Colonic mucosa (tissue), 4 donors: ENCODE results near the gene DNAJC18. TPM values are rescaled to one million over a fixed set of nuclear protein-coding genes. Genes with fewer than 3 reads are reported as not detected.
A peak's percentile ranks its signal among the peaks of the same experiment; 100 is the strongest.
"Not testable (repeated sequence)": the region's sequence is repeated elsewhere in the genome, so short reads cannot be mapped to it uniquely, and the experiment has no call there.

Experiments used
- DNase-seq: peaks from one replicate; pipeline ENCODE4 v3.0.0-alpha.2; 2020
- H3K27ac ChIP-seq: fragments of 200-600 bp; one replicate; pipeline ENCODE4 v1.8.0; 2021
- H3K27me3 ChIP-seq: fragments of 200-600 bp; one replicate; pipeline ENCODE4 v1.8.0; 2021
- H3K36me3 ChIP-seq: fragments of 200-600 bp; one replicate; pipeline ENCODE4 v1.8.0; 2021
- H3K4me1 ChIP-seq: fragments of 200-600 bp; one replicate; pipeline ENCODE4 v1.8.0; 2021; ENCODE audit warnings: mild to moderate bottlenecking
- H3K4me3 ChIP-seq: fragments of 200-600 bp; one replicate; pipeline ENCODE4 v1.8.0; 2021
- H3K9ac ChIP-seq, 2 donors: one replicate each; pipeline ENCODE4 v1.7.0; 2013; ENCODE audit warnings: control low read depth in 2 of 2, low read depth in 2 of 2, low read length in 2 of 2
- H3K9me3 ChIP-seq: fragments of 200-600 bp; one replicate; pipeline ENCODE4 v1.8.0; 2021
- CTCF ChIP-seq: fragments of 200-600 bp; IDR thresholded peaks from one replicate; pipeline ENCODE4 v1.8.0; 2022; ENCODE audit warnings: antibody characterized with exemption, mild to moderate bottlenecking
- intact Hi-C: fragments of 100-400 bp; cut with DNase I; formaldehyde crosslinking; loops from one replicate; pipeline ENCODE4 v1.14.1; 2022
- total RNA-seq, 2 donors: library from RNA; stranded (reverse); fragmentation: NEBNext Ultra II Directional in 1 of 2; extraction: Animal tissue kit (Norgen Biotek cat#: 25700) in 1 of 2; gene quantifications; one replicate each; pipeline ENCODE4 v1.2.1, GENCODE V29; 2021
- donor health status: healthy.
- donor health status: DM: no; HTN: no; CAD: no.
- donor health status: DM: no; HTN: no; CAD: no.

DNAJC18 gene
- total RNA-seq, 2 donors from 2014 or later: 3.6 to 5.7 TPM

GRCh38 chr5:139481580-139482049 lies 42.3 kb upstream of the DNAJC18 start:
- intact Hi-C loops: no loop called here
- no peak for TF ChIP-seq CTCF
- peak overlapping the region; percentile 74 to 88 for H3K9ac ChIP-seq
- no peaks in the 10 kb centered on the region for H3K9me3 ChIP-seq
- no peaks in the 10 kb centered on the region for H3K36me3 ChIP-seq
- H3K27me3 ChIP-seq: no peaks in the 10 kb centered on the region
- H3K4me3 ChIP-seq: peak overlapping the region; percentile 46
- H3K27ac ChIP-seq: peak overlapping the region; percentile 90
- DNase-seq: peak; percentile 56
- peaks cover 21% of the 10 kb centered on the region for H3K4me1 ChIP-seq

- no peaks in the 10 kb centered on the region for H3K27me3 ChIP-seq
- H3K9me3 ChIP-seq: no peaks in the 10 kb centered on the region
- no peak for TF ChIP-seq CTCF
- H3K9ac ChIP-seq: peak overlapping the region; percentile 74 to 88
- H3K4me1 ChIP-seq: peaks cover 21% of the 10 kb centered on the region
- H3K36me3 ChIP-seq: no peaks in the 10 kb centered on the region
- intact Hi-C loops: no loop called here
- peak; percentile 55 for DNase-seq
- peak overlapping the region; percentile 90 for H3K27ac ChIP-seq
- H3K4me3 ChIP-seq: peak overlapping the region; percentile 46
Observed at GRCh38 chr5:139481122-139481533, 41.8 kb upstream of the DNAJC18 start.

GRCh38 chr5:139479729-139480128 lies 40.4 kb upstream of the DNAJC18 start:
- H3K4me1 ChIP-seq: peaks cover 32% of the 10 kb centered on the region
- H3K27ac ChIP-seq, intact Hi-C loops: not testable (repeated sequence)

GRCh38 chr5:139478657-139479423 lies 39.5 kb upstream of the DNAJC18 start:
- not testable (repeated sequence) for H3K9ac ChIP-seq

More at GRCh38 chr5:139479729-139480128, 40.4 kb upstream of the DNAJC18 start:
- not testable (repeated sequence) for H3K4me3 ChIP-seq, H3K9ac ChIP-seq, DNase-seq, H3K9me3 ChIP-seq, H3K27me3 ChIP-seq, H3K36me3 ChIP-seq

DNA sequence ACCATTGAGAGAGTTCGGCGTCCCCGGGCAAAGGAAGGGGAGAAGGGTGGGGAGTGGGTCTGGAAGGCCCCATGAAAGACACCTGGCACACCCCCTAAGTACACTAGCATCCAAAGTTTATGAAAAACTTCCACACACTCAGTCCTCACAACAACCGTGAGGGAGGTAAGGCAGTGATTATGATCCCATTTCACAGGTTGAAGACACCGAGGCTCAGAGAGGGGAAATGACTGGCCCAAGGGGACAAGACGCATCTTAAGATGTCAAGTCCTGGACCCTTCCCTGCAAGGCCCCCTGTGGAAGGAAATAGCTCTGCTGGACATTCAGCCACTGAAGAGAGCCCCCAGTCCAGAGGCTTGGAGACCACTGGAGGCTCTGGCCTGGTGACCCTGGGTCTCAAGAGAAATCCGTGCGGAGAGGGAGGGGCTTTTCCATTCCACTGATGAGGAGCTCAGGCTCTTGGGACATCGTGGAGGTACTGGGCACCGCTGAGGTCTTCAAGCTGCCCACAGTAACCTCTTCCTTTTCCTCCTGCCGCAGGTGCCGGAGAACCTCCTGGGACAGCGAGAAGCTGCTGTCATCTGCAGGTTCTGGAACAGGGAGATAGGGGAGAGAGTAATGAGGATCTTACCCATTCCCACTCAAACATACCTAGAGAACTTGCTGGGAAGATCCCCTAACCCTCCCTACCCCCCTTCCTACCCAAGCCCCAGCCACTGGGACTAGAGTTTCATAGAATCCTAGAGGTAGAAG lies 36.7 kb upstream of the DNAJC18 start:
- Histone ChIP-seq H3K36me3 (no peaks in the 10 kb centered on the region), H3K9ac (no peak overlapping the region), H3K9me3 (no peaks in the 10 kb centered on the region), H3K4me3 (no peak overlapping the region), H3K27me3 (no peaks in the 10 kb centered on the region), H3K4me1 (peaks cover 20% of the 10 kb centered on the region), H3K27ac (no peak overlapping the region)
- no peak for TF ChIP-seq CTCF
- DNase-seq: no peak
- intact Hi-C loops: no loop called here

More at GRCh38 chr5:139478657-139479423, 39.5 kb upstream of the DNAJC18 start:
- H3K4me3 ChIP-seq, DNase-seq, H3K27ac ChIP-seq, H3K27me3 ChIP-seq, intact Hi-C loops, H3K9me3 ChIP-seq, H3K36me3 ChIP-seq: not testable (repeated sequence)
- H3K4me1 ChIP-seq: peaks cover 32% of the 10 kb centered on the region

DNA sequence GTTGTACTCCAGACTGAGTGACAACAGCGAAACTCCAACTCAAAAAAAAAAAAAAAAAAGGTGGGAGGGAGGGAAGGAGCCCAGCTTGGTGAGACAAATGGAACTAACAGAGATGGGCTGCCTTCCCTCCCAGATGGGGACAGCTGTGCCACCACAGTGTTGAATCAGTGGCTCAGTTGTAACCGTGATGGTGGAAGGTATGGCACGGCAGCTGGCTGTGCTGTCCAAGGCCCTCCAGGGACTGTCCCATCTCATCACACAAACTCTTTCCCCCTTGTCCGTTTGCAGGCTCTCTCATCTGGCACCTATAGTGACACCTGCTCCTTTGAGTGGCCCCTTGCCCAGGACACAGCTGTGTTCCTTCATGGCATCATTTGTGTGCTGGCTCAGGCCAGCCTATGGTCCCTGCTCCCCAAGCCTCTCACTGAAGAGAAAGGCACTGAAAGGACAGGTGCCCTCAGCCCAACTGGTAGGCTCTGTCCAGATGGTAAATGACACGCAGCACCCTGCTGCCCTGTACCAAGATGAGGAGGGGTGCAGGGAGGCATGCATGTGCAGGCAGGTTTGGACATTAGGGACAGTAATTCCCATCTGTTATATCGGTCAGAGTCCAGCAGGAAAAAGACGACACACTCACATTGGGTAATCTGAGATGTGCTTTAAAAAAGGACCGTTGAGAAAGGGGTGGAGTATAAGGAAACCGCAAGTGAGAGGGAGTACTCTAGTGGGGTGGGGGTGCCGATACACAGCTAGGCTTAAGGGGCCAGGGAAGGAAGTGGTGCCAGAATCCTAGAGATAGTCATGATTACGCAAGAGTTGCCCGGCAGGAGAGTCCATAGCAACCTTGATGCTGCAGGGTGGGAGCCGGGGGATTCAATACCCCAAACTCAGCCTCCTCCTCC lies 35.8 kb upstream of the DNAJC18 start:
- peaks cover 12% of the 10 kb centered on the region for H3K4me1 ChIP-seq
- no peak for TF ChIP-seq CTCF
- no peak overlapping the region for H3K9ac ChIP-seq
- DNase-seq: peak; percentile 61
- H3K36me3 ChIP-seq: no peaks in the 10 kb centered on the region
- no peaks in the 10 kb centered on the region for H3K9me3 ChIP-seq
- H3K27me3 ChIP-seq: no peaks in the 10 kb centered on the region
- no peak overlapping the region for H3K27ac ChIP-seq
- intact Hi-C loops: no loop called here
- no peak overlapping the region for H3K4me3 ChIP-seq
